Gastrocnemius medialis (tissue), 4 donors: ENCODE measurements around the gene DENND5B.

Experiments used
- POLR2A ChIP-seq, 2 donors: fragments of 450-650 bp; IDR thresholded peaks; one replicate each; pipeline ENCODE4 v1.6.1; 2017; ENCODE audit warnings: antibody characterized with exemption in 2 of 2, mild to moderate bottlenecking in 2 of 2, moderate library complexity in 2 of 2
- TF ChIP-seq, protein P1 (sequence below), 5 experiments: fragments of 450-650 bp in 3 of 5; fragments of 200-600 bp in 2 of 5; sonication (generic) in 2 of 5; IDR thresholded peaks in 4 of 5; conservative IDR thresholded peaks in 1 of 5; 1 replicate in 4 of 5; 2 replicates in 1 of 5; pipeline ENCODE4 v1.5.1; 2016 to 2019; ENCODE audit warnings: antibody characterized with exemption in 5 of 5, mild to moderate bottlenecking in 3 of 5, moderate library complexity in 3 of 5

DNA sequence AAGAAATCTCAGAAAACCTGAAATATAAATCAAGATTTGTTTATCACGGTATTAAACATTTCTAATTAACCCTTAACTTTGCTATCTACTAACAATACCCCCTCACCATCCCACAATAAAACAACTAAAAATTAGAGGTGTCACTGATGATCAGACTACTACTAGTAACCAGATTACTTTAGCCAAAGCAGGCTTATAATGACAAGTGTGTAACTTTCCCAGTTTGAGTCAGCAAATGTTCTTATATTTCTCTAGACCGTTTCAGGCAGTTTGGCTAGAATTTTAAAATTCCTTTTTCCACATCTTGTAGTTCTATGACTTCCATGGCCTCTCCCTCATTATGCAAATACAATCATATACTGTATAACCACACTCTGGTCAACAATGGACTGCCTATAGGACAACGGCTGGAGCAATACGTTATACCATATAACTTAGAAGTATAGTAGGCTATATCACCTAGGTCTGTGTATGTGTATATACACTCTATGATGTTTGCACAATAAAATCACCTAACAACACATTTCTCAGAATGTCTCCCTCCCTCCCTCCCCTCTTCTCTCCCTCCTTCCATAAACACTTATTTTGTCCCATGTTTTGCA lies 102.1 kb downstream of the DENND5B start:
- no peak for TF ChIP-seq POLR2A (IDR thresholded peaks at IDR 0.05)
- TF ChIP-seq, protein P1, sequence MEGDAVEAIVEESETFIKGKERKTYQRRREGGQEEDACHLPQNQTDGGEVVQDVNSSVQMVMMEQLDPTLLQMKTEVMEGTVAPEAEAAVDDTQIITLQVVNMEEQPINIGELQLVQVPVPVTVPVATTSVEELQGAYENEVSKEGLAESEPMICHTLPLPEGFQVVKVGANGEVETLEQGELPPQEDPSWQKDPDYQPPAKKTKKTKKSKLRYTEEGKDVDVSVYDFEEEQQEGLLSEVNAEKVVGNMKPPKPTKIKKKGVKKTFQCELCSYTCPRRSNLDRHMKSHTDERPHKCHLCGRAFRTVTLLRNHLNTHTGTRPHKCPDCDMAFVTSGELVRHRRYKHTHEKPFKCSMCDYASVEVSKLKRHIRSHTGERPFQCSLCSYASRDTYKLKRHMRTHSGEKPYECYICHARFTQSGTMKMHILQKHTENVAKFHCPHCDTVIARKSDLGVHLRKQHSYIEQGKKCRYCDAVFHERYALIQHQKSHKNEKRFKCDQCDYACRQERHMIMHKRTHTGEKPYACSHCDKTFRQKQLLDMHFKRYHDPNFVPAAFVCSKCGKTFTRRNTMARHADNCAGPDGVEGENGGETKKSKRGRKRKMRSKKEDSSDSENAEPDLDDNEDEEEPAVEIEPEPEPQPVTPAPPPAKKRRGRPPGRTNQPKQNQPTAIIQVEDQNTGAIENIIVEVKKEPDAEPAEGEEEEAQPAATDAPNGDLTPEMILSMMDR (IDR thresholded peaks at IDR 0.05 in 4 of 5, conservative IDR thresholded peaks at IDR 0.05 in 1 of 5), result no peak
